NCI-H2107 treated with DMSO at 0.1 percent for 48 hours (cell line): ENCODE measurements around the gene TTPAL.
"Not testable (repeated sequence)": the region's sequence is repeated elsewhere in the genome, so short reads cannot be mapped to it uniquely, and the experiment has no call there.

Experiments used
- DNase-seq: peaks from one replicate; lab custom pipeline; 2025; ENCODE audit not compliant: unreplicated experiment; lab: John Stamatoyannopoulos, UW

Gene TTPAL

DNA sequence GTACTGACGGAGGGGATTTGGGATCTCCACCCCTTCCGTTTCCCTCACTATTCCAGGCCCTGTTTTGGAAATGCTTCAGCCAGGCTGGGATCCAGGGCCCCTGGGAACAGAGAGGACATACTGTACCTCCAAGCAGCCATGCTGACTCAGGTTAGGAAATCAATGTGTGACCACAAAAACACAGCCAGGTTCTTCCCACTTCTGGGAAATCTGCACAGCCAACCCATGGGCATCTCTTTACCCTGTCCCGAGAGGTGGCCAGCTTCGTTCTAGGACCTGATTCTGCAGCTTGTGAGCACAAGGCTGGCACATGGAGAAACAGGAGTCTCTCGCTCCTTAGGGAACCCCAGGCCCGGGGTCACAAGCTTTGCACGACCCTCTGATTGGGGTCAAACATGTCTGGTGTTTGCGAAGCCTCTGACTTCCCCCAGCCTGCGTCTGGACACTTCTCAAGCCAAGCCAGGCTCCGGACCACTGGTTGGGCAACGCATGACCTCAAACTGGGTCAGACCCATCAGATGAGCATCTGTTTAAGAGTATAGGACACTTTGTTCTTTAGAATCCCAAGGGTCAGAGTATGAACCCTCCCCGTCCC, 8.3 kb upstream of the TTPAL start:
- DNase-seq: no peak

DNA sequence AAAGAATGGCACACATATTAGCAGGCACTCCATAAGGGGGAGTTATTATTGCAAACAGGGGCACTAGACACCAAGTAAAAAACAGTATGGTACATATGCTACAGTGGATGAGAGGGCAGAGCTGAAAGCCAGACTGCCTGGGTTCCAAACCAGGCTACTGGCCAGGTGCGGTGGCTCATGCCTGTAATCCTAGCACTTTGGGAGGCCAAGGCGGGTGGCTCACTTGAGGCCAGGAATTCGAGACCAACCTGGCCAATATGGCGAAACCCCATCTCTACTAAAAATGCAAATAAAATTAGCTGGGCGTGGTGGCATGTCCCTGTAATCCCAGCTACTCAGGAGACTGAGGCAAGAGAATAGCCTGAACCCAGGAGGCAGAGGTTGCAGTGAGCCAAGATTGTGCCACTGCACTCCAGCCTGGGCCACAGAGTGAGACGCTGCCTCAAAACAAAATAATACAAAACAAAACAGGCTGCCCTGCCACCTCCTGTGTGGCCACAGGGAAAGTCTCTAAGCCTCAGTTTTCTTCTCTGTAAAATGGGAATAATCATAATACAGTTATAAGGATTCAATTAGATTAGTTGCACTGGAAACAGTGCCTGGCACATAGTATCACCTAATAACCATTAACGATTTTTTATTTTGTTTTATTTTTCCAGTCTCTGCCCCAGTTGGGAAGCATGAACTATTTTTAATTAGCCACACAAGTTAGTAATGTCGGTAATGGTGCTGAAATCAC, 7.5 kb upstream of the TTPAL start:
- DNase-seq: no peak

DNA sequence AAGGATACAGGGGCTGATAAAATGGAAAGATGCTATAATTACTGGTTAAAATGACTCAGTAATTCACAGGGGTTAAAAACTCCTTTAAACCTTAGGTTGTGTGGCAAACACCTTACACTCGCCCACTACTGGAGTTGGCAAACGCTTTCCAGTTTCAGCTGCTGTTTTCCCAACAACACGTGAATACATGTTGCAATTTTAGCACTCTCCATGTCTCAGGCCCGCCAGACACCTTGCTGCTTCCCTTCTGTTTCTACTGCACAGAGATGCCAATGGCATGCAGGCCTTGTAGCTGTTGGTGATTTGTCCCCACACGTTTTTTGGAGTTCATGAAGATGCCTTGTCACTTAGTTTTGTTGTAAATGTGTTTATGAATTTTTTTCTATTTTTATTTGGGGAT, 5.3 kb upstream of the TTPAL start:
- no peak for DNase-seq

DNA sequence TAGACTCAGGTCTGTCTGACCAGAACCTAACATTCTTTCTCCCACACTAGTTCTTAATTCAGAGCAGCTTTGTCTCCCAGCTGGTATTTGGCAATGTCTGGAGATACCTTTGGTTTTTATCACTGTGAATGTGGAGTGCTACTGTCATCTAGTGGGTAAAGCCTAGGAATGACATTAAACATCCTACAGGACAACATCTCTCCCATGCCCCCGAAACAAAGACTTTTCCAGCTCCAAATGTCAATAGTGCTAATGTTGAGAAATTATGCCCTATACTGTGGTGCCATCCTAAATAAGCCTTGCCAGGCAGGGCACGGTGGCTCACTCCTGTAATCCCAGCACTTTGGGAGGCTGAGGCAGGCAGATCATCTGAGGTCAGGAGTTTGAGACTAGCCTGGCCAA, 4.2 kb upstream of the TTPAL start:
- no peak for DNase-seq

DNA sequence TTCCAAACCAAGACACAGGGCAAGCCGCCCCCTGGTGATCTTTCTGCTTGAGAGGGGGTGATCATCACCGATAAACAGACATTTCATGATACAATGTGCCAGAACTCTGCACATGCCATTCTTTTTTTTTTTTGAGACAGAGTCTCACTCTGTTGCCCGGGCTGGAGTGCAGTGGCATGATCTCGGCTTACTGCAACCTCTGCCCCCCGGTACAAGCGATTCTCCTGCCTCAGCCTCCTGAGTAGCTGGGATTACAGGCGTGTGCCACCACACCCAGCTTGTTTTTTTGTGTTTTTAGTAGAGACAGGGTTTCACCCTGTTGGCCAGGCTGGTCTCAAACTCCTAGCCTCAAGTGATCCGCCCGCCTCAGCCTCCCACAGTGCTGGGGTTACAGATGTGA, 3.4 kb upstream of the TTPAL start:
- not testable (repeated sequence) for DNase-seq

DNA sequence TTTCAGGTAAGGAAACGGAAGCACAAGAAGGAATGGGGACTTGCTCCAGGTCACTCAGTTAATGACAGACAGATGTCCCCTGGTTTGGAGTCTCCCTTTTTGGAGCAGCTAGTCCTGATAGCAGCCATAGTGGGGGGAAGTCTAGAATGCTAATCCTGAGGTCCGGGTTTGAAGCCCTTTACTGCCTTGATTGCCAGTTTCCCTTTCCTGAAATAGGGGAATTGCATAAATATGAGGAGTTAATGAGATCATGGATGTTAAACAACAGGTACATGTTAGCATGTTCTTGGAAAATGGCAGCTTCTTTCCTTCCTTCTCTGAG, 341 bp upstream of the TTPAL start:
- DNase-seq: no peak

DNA sequence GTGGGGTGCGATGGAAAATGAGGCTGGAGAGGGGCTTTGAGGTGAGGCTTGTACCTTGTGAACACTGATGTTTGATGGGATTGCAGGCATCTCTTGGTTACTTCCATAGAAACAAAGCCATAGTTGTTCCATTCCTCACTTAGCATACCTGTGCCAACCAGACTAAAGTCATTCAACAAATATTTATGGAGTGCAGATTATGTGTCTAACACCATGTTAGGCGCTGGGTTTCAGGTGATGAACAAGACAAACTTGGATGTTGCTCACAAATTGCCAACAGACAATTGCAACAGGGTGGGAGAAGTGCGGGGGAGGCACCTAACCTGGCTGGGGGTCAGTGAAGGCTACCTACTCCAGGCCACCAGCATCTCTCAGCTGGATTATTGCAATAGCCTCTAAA, 1.5 kb downstream of the TTPAL start:
- no peak for DNase-seq

DNA sequence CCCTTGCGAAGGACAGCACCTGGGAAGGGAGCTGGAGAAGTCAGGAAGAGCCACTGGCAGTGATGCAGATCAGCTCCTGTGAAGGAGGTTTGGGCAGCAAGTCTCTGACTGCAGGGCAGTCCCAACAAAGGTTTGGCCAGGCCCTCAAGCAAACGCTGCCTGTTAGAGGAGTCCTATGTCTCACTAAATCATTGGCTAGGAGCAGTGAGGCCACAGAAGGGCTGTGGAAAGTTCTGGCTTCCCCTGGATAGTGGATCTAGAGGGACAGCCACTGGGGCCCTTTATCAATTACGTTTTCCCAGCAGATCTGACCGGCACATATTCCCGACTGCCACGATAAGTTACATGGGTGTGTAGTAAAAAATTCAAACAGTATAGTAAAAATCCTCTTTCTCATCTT, 2.5 kb downstream of the TTPAL start:
- no peak for DNase-seq

DNA sequence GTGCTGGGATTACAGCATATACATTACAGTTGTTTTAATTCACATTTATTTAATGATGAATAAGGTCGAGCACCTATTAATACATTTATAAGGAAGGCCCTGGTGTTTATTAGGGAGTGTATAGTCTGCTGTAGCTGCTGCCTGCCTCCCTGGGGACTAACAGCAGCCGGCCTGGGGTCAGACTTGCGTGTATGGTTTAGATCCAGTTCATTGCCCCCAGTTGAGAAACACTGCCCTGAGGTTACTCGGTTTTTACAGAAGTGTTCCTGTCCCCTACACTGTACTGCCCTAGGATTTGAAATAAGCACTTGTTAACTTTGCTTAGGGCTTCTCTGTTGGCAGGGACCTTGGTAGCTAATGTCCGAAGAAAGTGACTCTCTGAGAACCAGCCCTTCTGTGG, 4.0 kb downstream of the TTPAL start:
- DNase-seq: no peak

DNA sequence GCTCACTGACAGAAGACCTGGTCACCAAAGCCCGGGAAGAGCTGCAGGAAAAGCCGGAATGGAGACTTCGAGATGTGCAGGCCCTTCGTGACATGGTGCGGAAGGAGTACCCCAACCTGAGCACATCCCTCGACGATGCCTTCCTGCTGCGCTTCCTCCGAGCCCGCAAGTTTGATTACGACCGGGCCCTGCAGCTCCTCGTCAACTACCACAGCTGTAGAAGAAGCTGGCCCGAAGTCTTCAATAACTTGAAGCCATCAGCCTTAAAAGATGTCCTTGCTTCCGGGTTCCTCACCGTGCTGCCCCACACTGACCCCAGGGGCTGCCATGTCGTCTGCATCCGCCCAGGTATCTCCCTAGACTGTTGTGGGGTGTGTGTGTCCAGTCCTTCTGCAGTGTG, 4.4 kb downstream of the TTPAL start:
- no peak for DNase-seq

DNA sequence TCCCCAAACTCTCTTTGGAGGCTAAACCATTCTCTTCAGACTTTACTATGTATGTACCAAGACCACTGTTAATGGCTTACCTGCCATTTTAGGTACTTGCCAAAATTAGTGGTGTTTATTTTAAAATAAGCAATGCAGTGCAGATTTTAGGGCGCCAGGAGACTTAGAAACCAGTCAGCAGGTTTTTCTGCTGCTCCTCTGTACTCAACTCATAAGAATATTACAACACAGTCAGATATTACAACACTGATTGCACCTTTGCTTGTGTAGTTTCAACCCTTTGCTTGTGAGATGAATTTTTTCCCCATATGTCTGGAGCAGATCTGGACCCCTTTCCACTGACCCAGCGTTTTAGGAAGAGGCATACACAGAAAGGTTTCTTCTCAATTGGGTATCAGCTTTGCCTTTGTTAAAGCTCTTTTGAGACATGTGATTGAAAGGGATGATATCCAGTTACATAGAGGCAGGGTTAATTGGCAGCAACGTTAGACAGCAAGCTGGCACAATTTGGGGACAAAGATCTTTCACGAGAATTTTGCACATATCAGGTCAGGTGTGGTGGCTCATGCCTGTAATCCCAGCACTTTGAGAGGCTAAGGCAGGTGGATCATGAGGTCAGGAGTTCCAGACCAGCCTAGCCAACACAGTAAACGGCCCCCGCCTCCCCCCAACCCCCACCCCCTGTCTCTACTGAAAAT, 6.2 kb downstream of the TTPAL start:
- peak; percentile 15 for DNase-seq

DNA sequence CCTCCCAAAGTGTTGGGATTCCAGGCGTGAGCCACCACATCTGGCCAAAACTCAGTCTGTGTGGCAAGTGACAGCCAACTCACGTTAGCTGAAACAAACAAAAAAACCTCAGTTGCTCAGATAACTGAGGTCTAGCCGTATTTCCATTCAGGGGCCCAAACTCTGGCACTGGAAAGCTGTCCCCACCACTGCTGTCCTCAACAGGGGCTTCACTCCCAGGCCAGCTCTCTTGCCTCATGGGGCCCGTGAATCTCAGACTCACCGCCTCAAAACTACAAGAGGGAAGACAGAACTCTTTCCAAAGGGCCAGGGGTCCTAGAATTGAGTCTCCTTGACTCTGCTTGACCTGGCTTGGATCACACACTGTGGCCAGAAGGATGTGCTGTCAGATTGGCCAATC, 7.4 kb downstream of the TTPAL start:
- no peak for DNase-seq

DNA sequence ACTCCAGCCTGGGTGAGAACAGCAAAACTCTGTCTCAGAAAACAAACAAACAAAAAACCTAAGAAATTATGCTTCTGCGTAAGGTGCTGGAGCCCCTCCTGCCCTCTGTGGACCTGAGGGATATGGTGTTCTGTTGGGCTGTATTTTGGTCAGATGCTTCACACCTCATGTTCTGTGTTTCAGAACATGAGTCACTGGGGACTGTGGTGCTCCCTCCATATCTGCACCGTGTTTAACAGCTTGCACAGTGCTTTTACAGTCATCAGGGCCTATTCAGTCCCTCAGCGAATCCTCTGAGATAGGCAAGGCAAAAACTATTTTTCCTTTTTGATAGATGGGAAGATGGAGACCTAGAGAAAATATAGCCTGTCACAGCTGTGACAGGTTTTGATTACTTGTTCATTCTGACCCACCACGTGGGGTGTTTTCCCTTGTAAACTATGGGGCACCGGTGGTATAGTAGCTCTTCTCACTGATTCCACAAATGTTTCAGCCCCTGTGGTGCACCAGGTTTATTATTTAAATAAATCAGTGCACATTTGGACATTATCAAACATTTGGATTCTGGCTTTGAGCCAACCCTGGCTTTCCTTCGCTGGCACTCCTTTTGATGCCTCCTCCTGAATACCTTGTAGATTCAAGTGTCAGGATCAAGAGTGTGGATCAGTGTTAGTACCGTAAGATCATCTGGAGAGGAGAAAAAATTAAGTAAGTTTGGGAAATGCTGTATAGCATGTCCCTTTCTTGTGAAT, 9.6 kb downstream of the TTPAL start:
- DNase-seq: no peak

DNA sequence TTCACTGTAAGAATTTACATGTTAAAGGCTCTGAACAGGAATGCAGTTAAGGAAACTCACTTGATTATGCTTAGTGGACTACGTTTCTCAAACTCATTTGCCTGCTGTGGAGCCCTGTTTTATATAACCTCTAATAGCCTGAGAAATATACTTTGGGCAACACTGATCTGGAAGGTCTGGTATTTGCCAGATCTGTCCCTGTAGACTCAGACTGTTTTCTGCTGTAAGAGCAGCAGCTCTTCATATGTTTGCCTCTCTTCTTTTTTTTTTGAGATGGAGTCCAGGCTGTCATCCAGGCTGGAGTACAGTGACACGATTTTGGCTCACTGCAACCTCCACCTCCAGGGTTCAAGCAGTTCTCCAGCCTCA, 10.1 kb downstream of the TTPAL start:
- no peak for DNase-seq

DNA sequence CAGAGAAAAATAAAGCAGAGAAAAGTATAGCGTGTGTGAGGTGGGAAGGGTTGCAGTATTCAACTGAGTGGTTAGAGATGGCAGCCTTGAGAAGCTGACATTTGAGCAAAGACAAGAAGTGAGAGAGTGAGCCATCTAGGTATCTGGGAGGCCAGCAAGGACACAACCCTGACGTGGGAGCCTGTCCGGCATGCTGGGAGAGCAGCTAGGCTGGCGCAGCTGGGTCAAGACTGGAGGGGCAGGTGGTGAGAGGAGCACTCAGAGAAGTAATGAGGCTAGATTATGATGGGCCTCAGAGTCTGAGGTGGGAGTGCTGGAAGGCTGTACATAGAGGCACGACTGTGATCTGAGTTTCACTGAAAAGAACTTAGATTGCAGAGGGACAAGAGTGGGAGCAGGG, 12.9 kb downstream of the TTPAL start:
- DNase-seq: no peak

DNA sequence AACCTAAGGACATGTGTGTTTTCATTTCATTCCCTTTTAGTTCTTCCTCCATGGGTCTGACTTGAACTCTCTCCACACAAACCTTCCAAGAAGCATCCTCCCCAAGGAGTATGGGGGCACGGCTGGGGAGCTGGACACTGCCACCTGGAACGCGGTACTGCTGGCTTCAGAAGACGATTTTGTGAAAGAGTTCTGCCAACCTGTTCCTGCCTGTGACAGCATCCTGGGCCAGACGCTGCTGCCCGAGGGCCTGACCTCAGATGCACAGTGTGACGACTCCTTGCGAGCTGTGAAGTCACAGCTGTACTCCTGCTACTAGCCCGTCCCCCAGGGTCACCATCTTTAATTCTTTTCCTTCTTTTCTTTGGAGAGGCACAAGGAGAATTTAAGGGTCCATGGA, 13.5 kb downstream of the TTPAL start:
- no peak for DNase-seq

DNA sequence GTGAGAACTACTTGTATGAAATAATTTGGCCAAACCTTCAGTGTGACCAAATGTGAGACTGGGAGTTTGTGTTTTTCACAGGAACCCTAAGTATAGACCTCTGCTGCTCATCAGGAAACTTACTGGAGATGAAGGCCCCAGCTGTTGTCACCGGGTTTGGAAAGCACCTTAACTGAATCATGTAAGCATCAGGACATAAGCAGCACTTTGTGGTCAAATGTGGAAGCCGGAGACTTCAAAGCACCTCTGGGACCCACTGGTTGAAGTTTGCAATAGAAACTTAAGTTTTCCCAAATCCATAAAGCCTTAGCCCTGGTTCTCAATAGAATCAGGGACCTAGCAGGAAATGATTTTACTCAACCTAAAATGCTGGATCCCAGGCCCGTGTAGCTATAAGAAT, 14.3 kb downstream of the TTPAL start:
- DNase-seq: no peak

DNA sequence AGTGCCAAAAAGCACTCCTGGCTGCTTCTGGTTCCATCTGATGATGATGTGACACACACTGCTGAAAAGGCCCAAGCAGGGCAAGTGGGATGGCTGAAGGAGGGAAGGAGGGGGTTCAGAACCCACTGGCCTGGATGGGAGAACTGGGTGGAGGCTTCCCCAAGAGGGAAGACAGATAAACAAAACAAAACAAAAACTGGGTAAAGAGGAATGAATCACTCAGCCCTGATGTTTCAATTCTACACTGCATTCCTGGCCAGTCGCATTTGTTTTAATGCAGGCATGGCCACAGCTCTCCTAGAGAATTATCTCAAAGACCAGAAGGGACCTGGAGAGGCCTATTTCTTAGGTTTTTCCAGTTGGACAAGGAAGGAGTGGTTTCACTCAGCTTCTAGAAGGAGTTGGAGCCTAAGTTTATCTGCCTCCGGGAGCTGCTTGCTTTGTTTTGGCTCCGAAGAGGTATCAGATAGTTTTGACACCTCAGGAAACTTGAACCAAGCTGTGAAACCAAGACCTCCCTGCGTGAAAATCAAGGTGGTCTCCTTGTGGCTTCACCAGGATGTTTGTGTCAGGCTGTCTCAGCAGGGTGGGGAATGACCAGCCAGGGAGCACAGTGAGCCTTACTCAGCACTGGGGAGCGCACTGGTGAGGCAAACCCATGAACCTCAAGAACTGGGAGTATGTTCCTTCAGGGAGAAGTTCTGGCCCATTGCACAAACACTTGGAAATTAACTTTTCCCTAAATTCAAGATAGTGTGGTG, 16.1 kb downstream of the TTPAL start:
- DNase-seq: no peak

DNA sequence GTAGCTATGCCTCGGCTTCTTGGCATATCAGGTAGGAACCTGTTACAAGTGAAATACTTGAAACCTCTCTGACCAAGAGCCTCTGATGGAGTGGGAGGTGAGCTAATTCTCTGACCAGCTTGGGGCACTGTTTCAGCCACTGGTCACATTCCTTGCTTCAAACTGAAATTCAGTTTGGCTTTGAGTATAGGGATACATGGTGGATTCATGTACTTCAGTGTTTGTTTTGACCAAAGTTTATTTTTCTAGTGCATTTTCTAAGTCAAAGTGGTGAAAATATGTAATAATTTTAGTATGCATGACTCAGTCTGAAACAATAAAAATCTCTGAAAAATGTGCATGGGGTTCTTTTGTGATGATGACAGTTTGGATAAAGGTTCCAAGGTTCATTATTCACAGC, 18.6 kb downstream of the TTPAL start:
- DNase-seq: no peak

DNA sequence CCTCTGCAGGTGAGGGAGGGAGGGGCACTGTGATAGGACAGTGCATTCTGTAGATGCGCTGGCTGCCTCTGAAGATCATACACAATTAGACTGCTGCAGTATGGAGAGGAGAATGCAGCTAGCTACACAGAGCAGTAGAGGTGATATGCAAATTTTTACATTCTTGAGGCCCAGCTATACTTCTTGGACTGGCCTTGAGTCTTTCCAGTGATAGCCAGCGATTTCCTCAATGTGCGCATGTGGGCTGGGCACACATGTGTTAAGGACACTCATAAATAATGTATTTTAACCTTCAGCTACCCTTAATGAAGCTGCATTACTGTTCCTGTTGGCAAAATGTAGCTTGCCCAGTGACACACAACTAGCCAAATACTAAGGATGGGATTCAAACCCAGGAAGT, 19.0 kb downstream of the TTPAL start:
- no peak for DNase-seq

DNA sequence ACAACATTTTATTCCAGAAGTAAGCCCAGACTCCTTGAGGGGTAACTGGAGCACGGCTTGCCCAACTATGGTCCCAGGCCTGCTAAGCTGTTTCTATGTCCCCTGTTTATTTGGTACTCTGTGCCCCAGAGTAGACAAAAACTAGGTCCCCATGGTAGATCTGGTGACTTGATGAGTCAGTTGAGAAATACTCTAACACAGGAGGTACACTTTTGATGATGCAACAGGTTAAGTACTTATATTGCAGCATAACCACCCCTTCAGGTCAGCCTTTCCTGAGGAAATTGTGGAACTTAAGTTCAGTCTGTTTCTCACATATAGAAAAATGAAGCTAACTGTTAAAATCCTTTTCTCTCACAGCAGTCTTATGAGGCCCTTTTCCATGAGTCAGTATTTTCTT, 19.6 kb downstream of the TTPAL start:
- DNase-seq: no peak
